NOMO-1 treated with dmso at 0.1 percent for 144 hours (cell line): ENCODE data around the gene KIF17.
"Not testable (repeated sequence)": the region's sequence is repeated elsewhere in the genome, so short reads cannot be mapped to it uniquely, and the experiment has no call there.

Experiments
- DNase-seq: peaks from one replicate; lab custom pipeline; 2025; ENCODE audit not compliant: unreplicated experiment; lab: John Stamatoyannopoulos, UW

KIF17 gene

GRCh38 chr1:20727746-20728316 is 10.0 kb upstream of the KIF17 start:
- DNase-seq, result no peak

GRCh38 chr1:20726932-20727745 is 9.3 kb upstream of the KIF17 start:
- no peak for DNase-seq

- DNase-seq, result no peak
These were observed 8.5 kb upstream of the KIF17 start for GRCh38 chr1:20726118-20726911.

- no peak for DNase-seq
These were observed 7.6 kb upstream of the KIF17 start for GRCh38 chr1:20725189-20726117.

- no peak for DNase-seq
These were observed 6.8 kb upstream of the KIF17 start for GRCh38 chr1:20724364-20725188.

GRCh38 chr1:20723537-20724363 is 5.9 kb upstream of the KIF17 start:
- DNase-seq, result no peak

GRCh38 chr1:20723159-20723536 is 5.3 kb upstream of the KIF17 start:
- DNase-seq, result no peak

GRCh38 chr1:20721117-20722061 is 3.6 kb upstream of the KIF17 start:
- DNase-seq, result no peak

- DNase-seq, result no peak
These were observed 2.9 kb upstream of the KIF17 start for GRCh38 chr1:20720631-20721091.

- no peak for DNase-seq
These were observed 2.2 kb upstream of the KIF17 start for GRCh38 chr1:20719871-20720620.

- DNase-seq, result no peak
These were observed 1.5 kb upstream of the KIF17 start for GRCh38 chr1:20719261-20719660.

- not testable (repeated sequence) for DNase-seq
These were observed 606 bp upstream of the KIF17 start for GRCh38 chr1:20718343-20718882.

GRCh38 chr1:20716232-20716631 is 1.6 kb downstream of the KIF17 start:
- DNase-seq, result no peak

GRCh38 chr1:20715406-20715805 is 2.4 kb downstream of the KIF17 start:
- DNase-seq, result no peak

- no peak for DNase-seq
These were observed 4.4 kb downstream of the KIF17 start for GRCh38 chr1:20713440-20713839.

GRCh38 chr1:20712215-20712577 is 5.6 kb downstream of the KIF17 start:
- no peak for DNase-seq
